Smooth muscle cell (in vitro differentiated cells): ENCODE data around the gene AVPR1A. TPM values are rescaled to one million over a fixed set of nuclear protein-coding genes. Genes with fewer than 3 reads are reported as not detected.

Experiments
- DNase-seq: peaks from one replicate; lab custom pipeline; 2025; ENCODE audit not compliant: unreplicated experiment; lab: John Stamatoyannopoulos, UW
- H2AFZ ChIP-seq: fragments of 200-600 bp; sonication (generic); 2 replicates; pipeline ENCODE4 v1.6.0; 2016; ENCODE audit warnings: antibody characterized with exemption, low read depth, mild to moderate bottlenecking
- H3F3A ChIP-seq: fragments of 200-600 bp; sonication (generic); 2 replicates; pipeline ENCODE4 v1.6.0; 2017; ENCODE audit warnings: antibody characterized with exemption, low read depth
- H3K27ac ChIP-seq: fragments of 200-600 bp; sonication (generic); 2 replicates; pipeline ENCODE4 v1.5.1; 2016; ENCODE audit warnings: low read depth, mild to moderate bottlenecking
- H3K27me3 ChIP-seq: fragments of 200-600 bp; sonication (generic); 2 replicates; pipeline ENCODE4 v1.6.1; 2016; ENCODE audit warnings: low read depth, mild to moderate bottlenecking
- H3K36me3 ChIP-seq: fragments of 200-600 bp; sonication (generic); 2 replicates; pipeline ENCODE4 v1.5.1; 2016; ENCODE audit warnings: low read depth
- H3K4me1 ChIP-seq: fragments of 200-600 bp; sonication (generic); 2 replicates; pipeline ENCODE4 v1.5.1; 2016; ENCODE audit warnings: low read depth
- H3K4me2 ChIP-seq: fragments of 200-600 bp; sonication (generic); 2 replicates; pipeline ENCODE4 v1.6.0; 2016; ENCODE audit warnings: mild to moderate bottlenecking
- H3K4me3 ChIP-seq: fragments of 200-600 bp; sonication (generic); 2 replicates; pipeline ENCODE4 v1.5.1; 2016; ENCODE audit warnings: mild to moderate bottlenecking
- H3K79me2 ChIP-seq: fragments of 200-600 bp; sonication (generic); 2 replicates; pipeline ENCODE4 v1.6.0; 2016; ENCODE audit warnings: low read depth, mild to moderate bottlenecking
- H3K9ac ChIP-seq: fragments of 200-600 bp; sonication (generic); 2 replicates; pipeline ENCODE4 v1.6.0; 2016; ENCODE audit warnings: low read depth
- H3K9me3 ChIP-seq: fragments of 200-600 bp; sonication (generic); replicated peaks from 2 replicates; pipeline ENCODE4 v1.5.1; 2016; ENCODE audit warnings: low read depth
- H4K20me1 ChIP-seq: fragments of 200-600 bp; sonication (generic); 2 replicates; pipeline ENCODE4 v1.6.0; 2016; ENCODE audit warnings: low read depth
- CTCF ChIP-seq: fragments of 200-600 bp; sonication (generic); IDR thresholded peaks from 2 replicates; pipeline ENCODE4 v1.5.1; 2017; ENCODE audit warnings: borderline replicate concordance, mild to moderate bottlenecking, antibody characterized with exemption; ENCODE audit not compliant: insufficient read depth, poor library complexity, severe bottlenecking
- WGBS: methylation state at CpG from one replicate; pipeline ENCODE4 v1.1.7; 2016; ENCODE audit warnings: low lambda C conversion rate; 5-methylcytosine and 5-hydroxymethylcytosine counted together
- polyA plus RNA-seq: library from polyadenylated mRNA; unstranded; fragments of >200 nt; fragmentation: Nextera tagmentation; extraction: Ambion mirVana; gene quantifications from 2 replicates; pipeline ENCODE4 v1.2.1, GENCODE V29; 2016
- total RNA-seq: library from RNA; depleted of rRNA; stranded (reverse); fragments of >200 nt; gene quantifications from 2 replicates; pipeline ENCODE4 v1.2.3, GENCODE V29; 2014

AVPR1A gene
- total and polyA plus RNA-seq, 2 experiments from 2014 or later = not detected

- Histone ChIP-seq H4K20me1 (no peaks in the 10 kb centered on the region), H3K4me3 (no peak overlapping the region), H3K36me3 (no peaks in the 10 kb centered on the region), H3F3A (no peaks in the 10 kb centered on the region), H3K9me3 (no peaks in the 10 kb centered on the region), H3K27me3 (no peaks in the 10 kb centered on the region), H3K79me2 (no peaks in the 10 kb centered on the region), H2AFZ (no peak overlapping the region), H3K27ac (no peak overlapping the region), H3K9ac (no peak overlapping the region), H3K4me2 (no peak overlapping the region), H3K4me1 (no peaks in the 10 kb centered on the region)
- no peak for DNase-seq
- WGBS = 72% methylated on average over 1 of the region's 1 CpG
- no peak for TF ChIP-seq CTCF
These were observed 18.8 kb downstream of the AVPR1A start for GRCh38 chr12:63132201-63132600.

- no peak overlapping the region for H3K4me2 ChIP-seq
- TF ChIP-seq CTCF = no peak
- WGBS = 83% methylated on average over 2 of the region's 2 CpGs
These were observed 21.1 kb downstream of the AVPR1A start for GRCh38 chr12:63129927-63130326.

GRCh38 chr12:63124778-63125177 lies 26.2 kb downstream of the AVPR1A start:
- Histone ChIP-seq H3K4me3 (no peak overlapping the region), H3F3A (no peaks in the 10 kb centered on the region), H3K9me3 (no peaks in the 10 kb centered on the region), H3K79me2 (no peaks in the 10 kb centered on the region), H3K4me2 (no peak overlapping the region), H3K27ac (no peak overlapping the region), H3K4me1 (no peaks in the 10 kb centered on the region), H4K20me1 (no peaks in the 10 kb centered on the region), H3K27me3 (peaks cover 3% of the 10 kb centered on the region), H3K36me3 (no peaks in the 10 kb centered on the region), H3K9ac (no peak overlapping the region), H2AFZ (no peak overlapping the region)
- no peak for DNase-seq
- no peak for TF ChIP-seq CTCF

More at GRCh38 chr12:63129927-63130326, 21.1 kb downstream of the AVPR1A start:
- DNase-seq = no peak
- Histone ChIP-seq H3K9ac (no peak overlapping the region), H4K20me1 (no peaks in the 10 kb centered on the region), H3K9me3 (no peaks in the 10 kb centered on the region), H3K27me3 (no peaks in the 10 kb centered on the region), H3K4me1 (no peaks in the 10 kb centered on the region), H3F3A (no peaks in the 10 kb centered on the region), H3K36me3 (no peaks in the 10 kb centered on the region), H3K79me2 (no peaks in the 10 kb centered on the region), H2AFZ (no peak overlapping the region), H3K4me3 (no peak overlapping the region), H3K27ac (no peak overlapping the region)

GRCh38 chr12:63103494-63104131 lies 47.4 kb downstream of the AVPR1A start:
- Histone ChIP-seq H3K36me3 (no peaks in the 10 kb centered on the region), H3F3A (no peaks in the 10 kb centered on the region), H3K4me3 (no peak overlapping the region), H4K20me1 (no peaks in the 10 kb centered on the region), H3K9me3 (no peaks in the 10 kb centered on the region), H3K79me2 (no peaks in the 10 kb centered on the region), H3K27ac (no peak overlapping the region), H3K4me1 (no peaks in the 10 kb centered on the region), H3K9ac (no peak overlapping the region), H3K27me3 (no peaks in the 10 kb centered on the region), H3K4me2 (no peak overlapping the region), H2AFZ (no peak overlapping the region)
- DNase-seq = no peak
- 15% methylated on average over 5 of the region's 5 CpGs for WGBS
- TF ChIP-seq CTCF = peak; percentile 85
